ENCODE results near the gene GNB1L.

- no peak for TF ChIP-seq CTCF (conservative IDR thresholded peaks at IDR 0.05 in 1 of 2, IDR thresholded peaks at IDR 0.05 in 1 of 2; ENCODE audit: extremely low read depth in 1 of 2, insufficient read depth in 1 of 2, low read depth in 1 of 2, low read length in 2 of 2)
- no peak for TF ChIP-seq EZH2 (IDR thresholded peaks at IDR 0.05; ENCODE audit: borderline replicate concordance, low read length)
Measured at GRCh38 chr22:19745155-19746101, 109.2 kb downstream of the GNB1L start.
